DMS 273 (cell line): Measurements from ENCODE around the gene SNCG.

ENCODE experiments used
- DNase-seq: peaks from one replicate; lab custom pipeline; 2025; ENCODE audit not compliant: unreplicated experiment; lab: John Stamatoyannopoulos, UW

Gene SNCG

DNA sequence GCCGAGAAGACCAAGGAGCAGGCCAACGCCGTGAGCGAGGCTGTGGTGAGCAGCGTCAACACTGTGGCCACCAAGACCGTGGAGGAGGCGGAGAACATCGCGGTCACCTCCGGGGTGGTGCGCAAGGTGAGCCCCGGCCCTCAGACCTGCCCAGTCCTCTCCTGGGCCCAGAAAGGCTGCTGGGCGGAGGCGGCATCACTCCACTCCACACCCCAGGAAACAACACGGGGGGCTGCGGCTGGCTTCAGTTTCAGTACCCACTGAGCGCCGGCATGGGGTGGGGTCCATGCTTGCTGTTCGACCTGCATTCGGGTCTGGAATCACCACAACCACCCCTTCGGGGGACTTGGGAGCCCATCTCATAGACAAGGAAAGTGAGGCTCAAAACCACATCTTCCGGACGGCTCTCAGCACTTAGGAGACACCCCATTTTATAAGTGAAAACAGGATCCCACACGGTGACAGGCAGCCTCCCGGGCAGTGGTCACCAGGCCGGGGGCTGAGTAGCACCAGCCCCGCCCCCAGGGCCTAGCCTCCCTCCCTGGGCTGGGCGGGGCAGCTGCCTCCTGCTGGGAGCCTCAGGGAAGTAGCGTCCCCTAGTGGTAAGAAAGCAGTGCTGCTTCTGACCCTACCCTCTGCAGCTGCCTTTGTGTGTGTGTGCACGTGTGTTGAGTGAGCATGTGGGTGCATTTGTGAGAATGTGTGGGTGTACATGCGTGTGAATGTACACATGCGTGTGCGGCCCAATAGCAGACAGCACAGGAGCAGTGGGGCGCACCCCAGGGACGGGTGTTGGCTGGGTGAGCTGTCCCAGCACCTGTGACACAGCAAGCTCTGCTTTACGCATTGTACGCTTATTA lies 1.8 kb downstream of the SNCG start:
- peak; percentile 51 for DNase-seq

DNA sequence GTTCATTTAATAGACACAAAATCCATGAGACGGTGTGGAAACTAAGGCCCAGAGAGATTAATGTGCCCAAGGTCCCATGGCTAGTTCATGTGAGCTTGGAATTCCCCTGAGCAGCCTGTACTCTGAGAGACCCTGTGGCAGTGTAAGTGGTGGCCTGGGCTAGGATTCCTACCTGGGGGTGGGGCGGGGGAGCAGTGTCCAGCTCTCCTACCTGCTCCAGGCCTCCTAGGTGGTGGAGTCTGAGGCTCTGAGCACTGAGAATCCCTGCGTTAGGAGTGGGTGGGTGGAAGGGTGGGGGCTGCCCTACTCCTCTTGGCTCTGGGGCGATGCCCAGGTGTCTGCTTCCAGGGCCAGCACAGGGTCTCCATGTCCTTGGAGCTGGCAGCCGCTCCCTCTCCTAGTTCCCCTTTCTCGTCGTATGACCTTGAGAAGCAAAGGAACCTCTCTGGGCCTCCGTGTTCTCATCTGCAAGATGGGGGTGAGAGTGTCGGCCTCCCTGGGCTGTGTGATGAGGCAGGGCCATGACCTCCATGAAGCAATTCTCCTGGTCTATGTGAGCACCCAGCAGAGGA lies 2.5 kb downstream of the SNCG start:
- no peak for DNase-seq

DNA sequence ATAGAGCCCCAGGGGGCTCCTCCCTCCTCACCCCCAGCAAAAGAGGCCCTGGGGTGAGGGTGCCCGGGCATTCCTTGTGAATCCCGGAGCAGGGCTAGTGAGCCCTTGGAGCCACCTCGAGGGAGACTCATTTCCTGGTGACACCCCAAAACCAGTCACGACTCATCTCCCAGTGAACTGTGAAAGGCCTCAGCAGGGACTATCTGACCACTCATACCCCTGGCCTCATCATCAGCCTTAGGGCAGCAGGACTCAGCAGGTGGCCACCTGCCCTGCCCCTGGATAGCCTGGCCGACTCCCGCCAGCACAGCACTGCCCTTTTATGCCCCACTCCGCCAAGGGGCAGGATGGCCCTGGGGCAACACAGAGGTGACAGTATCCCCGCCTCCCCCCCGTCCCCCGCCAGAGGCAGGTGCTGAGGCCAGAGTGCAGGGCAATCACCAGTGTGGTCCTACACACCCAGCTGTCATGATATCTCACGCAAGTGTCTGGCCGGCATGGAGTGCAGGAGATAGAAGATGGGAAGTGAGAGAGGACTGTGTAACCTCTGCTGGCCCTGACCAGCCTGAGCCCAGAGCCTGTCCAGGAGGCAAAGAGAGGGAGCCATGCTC lies 3.2 kb downstream of the SNCG start:
- DNase-seq = no peak

DNA sequence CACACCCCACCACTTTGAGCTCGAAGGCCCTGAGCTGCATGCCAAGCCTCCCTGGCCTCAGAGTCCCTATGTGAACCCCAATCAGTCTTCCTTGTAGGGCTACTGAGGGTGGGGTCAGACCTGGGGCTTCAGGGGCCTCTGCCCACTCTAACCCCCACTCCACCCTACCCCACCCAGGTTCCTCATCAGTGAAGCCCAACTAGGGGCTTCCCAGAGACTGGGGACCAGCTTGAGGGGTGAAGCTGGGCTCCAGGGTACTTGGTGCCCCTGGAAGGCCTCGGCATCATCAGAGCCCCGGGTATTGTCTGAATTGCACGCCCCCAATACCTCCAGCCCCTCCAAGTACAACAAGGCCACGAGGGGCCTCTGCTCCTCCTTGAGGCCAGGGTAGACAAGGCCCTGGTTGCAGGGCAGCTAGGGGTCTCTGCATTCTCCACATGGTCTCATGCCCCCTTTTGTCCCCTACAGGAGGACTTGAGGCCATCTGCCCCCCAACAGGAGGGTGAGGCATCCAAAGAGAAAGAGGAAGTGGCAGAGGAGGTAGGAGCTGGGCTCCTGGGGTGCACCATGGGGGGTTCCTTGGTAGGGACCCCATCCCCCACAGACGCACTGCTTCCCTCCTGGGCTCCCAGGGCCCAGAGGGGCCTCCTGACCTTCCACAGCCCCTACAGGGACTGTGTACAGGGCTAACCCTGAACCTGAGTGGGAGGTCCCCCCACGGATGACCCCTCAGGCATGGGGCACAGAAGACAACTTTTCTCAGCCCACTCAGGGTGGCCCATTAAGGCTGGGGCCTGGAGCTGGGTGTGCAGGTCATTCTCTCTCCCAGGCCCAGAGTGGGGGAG lies 4.0 kb downstream of the SNCG start:
- no peak for DNase-seq

DNA sequence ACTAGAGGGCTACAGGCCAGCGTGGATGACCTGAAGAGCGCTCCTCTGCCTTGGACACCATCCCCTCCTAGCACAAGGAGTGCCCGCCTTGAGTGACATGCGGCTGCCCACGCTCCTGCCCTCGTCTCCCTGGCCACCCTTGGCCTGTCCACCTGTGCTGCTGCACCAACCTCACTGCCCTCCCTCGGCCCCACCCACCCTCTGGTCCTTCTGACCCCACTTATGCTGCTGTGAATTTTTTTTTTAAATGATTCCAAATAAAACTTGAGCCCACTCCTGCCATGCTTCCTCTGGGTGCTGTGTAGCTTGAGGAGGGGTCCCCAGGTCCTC lies 4.5 kb downstream of the SNCG start:
- no peak for DNase-seq

DNA sequence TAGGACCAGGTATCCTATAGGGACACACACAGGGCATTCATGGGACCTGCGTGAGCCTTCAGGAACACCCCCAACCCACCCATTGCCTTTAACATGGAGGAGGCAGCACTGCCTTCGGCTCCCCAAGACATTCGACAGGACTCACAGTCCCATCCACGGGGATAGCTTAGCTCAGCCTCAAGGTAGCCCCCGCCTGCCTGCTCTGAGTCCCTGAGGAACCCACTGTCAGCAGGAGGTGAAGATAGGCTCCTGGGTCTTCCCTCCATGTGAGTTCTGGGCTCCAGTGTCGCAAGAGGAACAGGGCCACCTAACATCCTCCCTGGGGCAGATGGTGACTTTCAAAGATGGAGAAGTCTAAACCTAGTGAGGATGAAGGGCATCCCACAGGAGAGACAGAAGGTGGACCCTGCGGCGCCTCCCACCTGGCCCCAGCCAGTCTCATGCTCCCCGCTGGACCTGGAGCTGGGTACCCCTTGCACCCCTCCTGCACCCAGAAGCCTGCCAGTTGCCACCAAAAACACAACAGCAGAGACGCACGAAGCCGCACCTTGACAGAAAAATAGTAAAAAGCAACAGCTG lies 5.0 kb downstream of the SNCG start:
- no peak for DNase-seq

DNA sequence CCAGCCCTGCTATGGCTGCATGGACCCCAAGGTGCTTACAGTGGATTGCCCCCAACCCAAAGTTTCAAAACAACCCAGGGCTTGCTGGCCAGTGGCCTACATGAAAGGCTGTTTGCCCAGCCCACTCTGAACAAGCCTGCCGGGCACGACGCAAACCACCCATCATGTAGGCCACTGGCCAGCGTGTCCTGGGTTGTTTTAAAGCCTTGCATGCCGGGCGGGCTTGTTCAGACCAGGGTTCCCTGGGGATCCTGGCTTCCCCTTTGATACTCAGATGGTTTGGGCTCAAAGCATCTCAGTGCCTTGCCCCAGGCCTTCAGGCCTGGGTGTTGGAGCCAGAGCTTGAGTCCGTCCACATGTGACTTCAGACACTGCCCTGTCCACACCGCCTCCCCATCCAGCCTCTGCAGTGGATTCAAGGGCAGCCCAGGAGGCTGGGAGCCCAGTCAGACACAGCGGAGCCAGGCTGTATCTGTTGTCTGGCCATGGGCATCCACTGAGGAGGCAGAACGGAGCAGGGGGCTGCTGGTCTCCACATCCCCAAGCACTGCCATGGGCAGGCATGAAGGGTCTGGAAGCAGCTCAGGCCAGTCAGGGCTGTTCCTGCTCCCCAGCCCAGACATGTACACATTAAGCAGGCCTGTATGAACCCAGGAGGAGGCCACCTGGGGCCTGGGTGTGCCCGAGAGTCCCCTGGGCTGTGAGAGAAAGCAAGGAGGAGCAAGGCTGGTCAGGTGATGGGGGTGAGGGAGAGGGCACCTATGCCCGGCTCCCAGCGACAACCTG lies 5.9 kb downstream of the SNCG start:
- DNase-seq = no peak

DNA sequence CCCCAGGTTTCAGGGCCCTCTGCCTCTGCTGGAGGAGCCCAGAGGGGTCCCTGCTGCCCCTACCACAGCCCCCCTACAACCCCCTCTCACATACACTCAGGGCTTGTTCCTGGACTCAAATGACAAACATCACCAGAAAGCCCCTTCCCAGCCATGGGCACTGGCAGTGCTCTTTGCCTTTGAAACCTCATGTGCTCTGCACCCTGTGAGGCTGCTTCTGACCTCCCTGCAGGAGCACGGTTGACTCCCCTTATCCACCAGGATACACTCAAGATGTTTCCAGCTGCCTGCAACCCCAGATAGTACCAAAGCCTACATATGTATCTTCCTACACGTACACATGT lies 6.4 kb downstream of the SNCG start:
- DNase-seq = no peak

DNA sequence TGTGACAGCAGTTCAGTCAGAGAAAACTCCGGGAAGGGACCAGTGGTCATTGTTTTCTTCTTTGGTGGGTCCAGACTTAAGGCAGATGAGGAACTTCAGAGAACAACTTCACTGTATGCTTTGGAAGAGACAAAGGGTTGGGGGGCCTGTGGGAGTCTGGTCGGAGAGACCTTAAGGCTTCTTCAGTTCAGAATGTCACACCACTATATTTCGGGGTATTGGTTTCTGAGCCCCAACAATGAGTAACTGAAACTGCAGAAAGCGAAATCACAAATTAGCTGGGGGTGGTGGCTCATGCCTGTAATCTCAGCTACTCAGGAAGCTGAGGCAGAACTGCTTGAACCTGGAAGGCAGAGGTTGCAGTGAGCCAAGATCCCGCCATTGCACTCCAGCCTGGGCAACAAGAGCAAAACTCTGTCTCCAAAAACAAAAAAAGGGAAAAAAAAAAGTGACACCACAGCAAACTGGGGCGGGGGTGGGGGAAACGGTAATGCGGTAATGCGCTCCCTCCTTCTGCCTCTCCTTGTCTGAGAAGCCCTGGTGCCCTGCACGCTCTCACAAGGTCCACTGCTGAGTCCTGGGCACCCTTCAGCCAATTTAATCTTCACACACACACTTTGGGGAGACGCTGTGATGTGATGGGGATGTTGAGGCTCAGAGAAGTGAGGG lies 7.7 kb downstream of the SNCG start:
- DNase-seq = no peak

DNA sequence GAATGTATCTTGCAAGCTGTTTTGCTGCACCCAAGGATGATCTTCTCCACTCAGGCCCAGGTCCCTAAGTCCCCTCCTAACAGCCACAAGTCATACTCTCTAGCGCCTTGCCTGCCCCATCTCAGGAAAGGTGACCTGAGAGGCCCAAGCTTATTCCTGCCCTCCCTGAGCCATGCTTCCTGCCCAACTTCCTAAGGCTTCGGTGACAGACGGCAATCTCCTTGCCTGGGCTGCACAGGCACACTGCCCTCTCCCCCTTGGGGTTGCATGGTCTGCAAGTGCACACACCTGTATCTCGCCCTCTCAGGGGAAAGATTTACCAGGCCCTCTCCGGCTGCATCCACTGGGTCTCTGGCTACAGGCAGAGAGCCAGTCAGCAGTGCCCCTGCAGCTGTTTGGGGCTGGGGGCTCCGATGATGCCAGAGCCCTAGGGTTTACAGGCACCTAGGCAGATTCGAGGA lies 9.1 kb downstream of the SNCG start:
- DNase-seq = no peak

DNA sequence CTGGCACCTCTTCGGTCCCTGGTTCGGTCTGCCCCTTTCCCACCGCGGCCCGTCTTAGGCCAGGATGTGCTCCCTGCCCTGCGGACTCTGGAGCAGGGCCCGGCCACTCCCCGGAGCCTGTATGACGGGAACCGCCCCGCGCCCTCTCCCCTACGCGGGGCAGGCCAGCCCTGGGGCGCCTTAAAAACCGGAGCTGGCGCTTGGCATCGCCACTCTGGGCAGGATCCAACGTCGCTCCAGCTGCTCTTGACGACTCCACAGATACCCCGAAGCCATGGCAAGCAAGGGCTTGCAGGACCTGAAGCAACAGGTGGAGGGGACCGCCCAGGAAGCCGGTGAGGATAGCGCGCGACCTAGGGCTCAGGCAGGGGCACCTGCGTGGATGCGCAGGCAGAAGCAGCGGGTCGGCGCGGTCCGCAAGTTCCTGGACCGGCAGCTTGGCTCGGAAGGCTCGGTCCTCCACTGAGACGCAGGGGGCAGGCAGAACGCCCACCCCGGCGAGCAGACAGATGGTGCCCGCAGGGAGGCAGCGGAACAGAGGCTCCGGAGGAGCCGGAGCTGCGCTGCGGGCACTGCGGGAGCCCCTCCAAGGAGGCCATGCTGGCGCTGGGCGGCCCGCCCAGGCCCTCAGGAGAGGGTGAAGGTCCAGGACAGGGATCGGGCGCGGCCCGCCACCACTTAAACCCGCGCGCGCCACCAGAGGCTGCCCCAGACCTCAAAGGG lies 10.0 kb downstream of the SNCG start, which contains the start of gene ADIRF:
TSS of gene ADIRF (plus strand) at position 212 of the 723 bp plus-strand sequence. CDS start at position 275, 63 bp downstream.
- peak; percentile 77 for DNase-seq

DNA sequence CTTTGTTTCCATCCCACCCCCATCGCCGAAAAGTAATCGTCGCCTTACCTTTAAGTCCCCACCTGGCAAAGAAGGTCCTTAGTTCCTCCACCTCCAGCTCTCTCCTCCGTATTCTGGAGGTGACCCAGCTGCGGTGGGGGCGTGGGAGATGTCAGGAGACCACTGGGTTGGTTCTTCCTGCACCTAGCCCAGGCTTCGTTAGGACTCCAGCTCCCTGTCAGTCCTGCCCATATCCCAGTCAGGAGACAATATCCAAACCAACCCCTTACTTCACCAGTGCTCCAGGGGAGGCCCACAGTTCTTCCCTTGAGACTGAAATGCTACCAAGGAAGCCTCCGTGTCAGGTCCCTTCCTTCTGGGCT lies 10.6 kb downstream of the SNCG start:
- peak; percentile 31 for DNase-seq

DNA sequence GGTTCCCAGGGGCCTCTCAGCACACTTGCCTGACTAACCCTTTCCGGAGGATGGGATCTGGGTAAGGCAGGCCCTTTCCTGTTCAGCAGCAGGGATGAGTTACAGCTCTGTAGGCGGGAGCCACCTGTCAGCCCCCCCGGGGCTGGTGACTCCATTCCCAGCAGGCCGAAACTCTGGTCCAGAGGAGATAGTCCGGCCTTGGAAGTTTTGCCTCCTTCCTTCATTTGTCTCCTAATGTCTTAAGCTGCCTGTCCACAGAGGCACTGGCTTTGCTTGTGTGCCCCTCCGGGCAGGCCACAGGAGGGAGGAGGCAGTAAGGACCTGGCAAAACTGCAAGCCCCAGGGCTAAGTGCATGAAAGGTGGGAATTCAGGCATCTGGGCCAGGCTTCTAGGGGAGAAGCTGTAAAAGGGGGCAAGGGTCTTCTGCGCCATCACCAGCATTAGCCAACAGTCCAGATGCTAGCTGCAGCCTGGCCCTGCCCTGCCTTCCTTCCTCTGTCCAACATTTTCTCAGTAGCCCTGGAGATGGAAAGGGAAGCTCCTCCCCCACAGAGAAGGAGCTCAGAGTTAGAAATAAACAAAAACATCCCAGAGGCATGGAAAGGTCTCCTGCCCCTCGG lies 11.1 kb downstream of the SNCG start:
- peak; percentile 55 for DNase-seq

DNA sequence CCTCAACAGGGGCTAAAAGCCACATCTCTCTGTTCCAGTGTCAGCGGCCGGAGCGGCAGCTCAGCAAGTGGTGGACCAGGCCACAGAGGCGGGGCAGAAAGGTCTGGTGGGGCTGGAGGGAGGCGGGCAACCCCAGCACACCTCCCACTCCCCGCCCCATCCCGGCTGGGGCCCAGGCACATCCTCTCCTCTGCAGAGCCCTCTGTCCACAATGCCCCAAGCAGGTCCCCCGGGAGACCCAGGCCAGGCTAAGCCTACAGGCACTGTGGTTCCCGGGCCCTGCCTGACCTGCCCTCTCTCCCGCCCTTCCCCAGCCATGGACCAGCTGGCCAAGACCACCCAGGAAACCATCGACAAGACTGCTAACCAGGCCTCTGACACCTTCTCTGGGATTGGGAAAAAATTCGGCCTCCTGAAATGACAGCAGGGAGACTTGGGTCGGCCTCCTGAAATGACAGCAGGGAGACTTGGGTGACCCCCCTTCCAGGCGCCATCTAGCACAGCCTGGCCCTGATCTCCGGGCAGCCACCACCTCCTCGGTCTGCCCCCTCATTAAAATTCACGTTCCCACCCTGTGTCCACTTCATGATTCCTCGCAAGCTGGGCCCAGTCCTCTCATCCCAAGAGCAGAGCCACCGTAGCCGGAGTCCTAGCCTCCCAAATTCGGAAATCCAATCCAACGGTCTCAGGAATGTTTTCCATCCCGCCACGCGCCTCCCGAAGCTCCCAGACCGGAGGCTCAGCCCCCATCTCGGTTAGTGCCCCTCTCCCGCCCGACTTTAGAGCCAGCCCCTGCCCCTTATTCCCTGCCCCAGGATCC lies 12.0 kb downstream of the SNCG start:
- no peak for DNase-seq

DNA sequence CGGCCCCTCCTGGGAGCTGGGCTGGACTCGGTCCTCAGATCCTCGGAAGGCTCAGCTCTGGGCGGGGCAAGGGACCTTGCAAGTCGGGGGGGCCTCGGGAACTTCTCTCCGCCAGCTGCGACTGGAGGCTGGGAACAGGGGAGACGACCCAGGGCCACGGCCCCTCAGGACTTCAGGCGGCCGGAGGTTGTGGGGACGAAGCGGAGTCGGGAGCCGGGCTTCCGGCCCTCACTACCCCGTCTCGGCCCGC lies 12.5 kb downstream of the SNCG start:
- DNase-seq = peak; percentile 69

DNA sequence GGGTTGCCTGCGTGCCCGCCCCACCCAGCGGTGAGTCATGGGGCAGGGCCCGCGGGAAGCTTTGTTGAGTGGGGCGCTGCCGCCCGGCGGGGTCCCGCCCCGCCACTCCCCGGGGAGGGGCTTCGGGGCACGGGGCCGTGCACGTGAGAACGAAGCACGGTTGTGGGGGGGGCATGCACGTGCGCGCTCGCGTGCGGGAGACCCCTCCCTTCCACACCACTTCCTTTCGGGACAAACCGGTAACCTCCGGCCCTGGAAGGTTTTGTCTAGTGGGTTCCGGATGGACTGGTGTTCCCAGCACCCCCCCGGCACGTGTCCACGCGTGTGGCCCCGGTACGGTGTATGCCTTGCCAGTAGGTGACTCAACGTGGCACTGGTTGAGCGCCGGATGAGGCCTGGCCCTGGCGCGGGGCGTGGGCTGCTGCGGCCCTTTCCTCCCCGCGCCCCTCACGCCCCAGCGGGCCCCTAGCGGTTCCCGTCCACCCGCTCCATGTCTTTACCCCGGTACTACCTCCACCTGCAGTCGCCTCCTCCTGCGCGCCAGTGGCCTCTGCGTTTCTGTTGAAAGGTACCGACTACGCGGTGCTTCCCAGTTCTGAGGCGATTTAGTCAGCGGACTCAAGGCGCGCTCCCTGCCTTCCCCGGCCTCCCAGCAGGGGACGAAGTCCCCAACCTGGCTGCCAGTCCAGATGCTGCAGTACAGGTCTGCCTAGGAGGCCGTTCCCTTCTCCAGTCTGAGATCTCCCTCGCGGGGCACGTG lies 13.0 kb downstream of the SNCG start:
- DNase-seq = peak; percentile 69

DNA sequence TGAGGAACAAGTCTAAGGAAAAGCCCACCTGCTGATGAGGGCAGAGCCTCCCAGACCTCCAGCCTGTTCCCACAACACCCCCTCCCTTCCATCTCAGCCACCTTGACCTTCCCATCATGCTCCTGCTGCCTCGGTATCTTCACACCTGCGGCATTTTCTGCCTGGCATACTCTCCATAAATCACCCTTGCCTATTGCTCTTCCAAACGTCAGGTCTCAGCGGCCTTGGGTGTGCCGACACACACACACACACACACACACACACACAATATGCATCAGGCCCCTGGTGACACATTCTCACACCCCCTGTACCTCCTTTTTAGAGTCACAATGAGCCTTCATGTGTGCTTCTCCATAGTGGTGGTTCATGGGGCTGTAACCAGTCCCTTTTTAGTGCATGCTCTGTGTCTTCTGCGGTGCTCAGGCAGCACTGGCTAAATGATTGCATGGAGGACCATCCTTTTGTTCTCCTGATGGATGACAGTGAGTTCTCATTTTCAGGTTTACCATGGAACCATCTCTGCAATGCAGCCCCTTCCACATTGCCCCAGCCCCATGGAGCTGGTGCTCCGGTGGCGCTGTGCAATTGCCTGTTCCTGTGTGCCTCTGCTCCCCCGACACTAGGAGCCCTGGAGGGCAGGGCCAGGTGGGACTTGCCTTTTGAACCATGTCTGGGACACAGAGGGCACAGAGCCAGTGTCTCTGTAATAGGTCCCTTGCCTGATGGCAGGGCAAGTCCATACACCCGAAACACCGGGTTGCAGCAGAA lies 14.4 kb downstream of the SNCG start:
- no peak for DNase-seq
